Epithelial cell of prostate (primary cell): ENCODE measurements around the gene HS2ST1.
A peak's percentile ranks its signal among the peaks of the same experiment; 100 is the strongest.
"Not testable (repeated sequence)": the region's sequence is repeated elsewhere in the genome, so short reads cannot be mapped to it uniquely, and the experiment has no call there.

Source experiments
- DNase-seq: peaks from one replicate; pipeline ENCODE4 v3.0.0-alpha.2; 2011; ENCODE audit warnings: low read depth, low spot score
- H3K27ac ChIP-seq: fragments of 450-650 bp; 2 replicates; pipeline ENCODE4 v1.5.1; 2017; ENCODE audit warnings: mild to moderate bottlenecking

HS2ST1 gene

DNA sequence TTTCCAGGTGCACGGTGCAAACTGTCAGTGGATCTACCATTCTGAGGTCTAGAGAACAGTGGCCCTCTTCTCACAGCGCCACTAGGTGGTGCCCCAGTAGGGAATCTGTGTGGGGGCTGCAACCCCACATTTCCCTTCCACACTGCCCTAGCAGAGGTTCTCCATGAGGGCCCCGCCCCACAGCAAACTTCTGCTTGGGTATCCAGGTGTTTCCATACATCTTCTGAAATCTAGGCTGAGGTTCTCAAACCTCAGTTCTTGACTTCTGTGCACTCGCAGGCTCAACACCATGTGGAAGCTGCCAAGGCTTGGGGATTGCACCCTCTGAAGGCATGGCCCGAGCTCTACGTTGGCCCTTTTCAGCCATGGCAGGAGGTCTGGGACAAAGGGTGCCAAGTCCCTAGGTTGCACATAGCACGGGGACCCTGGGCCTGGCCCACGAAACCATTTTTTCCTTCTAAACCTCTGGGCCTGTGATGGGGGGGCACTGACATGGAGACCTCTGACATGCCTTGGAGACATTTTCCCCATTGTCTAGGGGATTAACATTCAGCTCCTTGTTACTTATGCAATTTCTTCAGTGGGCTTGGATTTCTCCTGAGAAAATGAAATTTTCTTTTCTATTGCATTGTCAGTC, 10.0 kb downstream of the HS2ST1 start:
- no peak for DNase-seq
- no peak overlapping the region for H3K27ac ChIP-seq

DNA sequence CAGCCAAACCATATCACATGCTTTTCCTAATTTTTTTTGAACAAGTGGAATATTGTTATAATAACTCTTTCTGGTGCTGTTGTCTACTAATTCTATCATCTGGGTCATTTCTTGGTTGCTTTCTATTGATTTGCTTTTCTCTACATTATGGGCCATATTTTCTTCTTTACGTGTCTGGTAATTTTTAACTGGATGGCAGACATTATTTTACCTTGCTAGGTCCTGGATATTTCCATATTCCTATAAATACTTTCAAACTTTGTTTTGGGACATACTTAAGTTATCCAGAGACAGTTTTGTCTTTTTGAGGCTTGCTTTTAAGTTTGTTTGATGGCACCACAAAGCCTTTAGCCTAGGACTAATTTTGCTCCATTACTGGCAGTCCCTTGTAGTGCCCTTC, 11.3 kb downstream of the HS2ST1 start:
- no peak overlapping the region for H3K27ac ChIP-seq
- DNase-seq, result no peak

DNA sequence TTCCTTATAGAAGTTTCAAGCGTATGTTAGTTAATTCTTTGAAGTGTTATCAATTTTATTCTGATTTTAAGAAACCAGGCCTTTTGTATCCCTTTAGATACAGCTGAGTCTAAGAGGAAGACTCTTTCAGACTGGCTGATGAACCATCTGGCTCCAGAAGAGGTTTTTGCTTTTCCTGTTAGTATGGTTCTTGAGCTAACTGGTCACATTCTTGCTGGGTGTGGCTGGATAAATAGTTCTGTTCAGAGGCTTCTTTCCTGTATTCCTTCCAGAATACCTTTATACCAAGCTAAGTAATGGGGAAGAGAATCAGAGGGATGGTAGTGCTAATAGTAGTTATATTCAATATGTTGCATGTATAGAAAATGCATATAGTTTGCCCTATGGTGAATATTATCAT, 12.4 kb downstream of the HS2ST1 start:
- peak overlapping the region; percentile 11 for H3K27ac ChIP-seq
- DNase-seq, result no peak

DNA sequence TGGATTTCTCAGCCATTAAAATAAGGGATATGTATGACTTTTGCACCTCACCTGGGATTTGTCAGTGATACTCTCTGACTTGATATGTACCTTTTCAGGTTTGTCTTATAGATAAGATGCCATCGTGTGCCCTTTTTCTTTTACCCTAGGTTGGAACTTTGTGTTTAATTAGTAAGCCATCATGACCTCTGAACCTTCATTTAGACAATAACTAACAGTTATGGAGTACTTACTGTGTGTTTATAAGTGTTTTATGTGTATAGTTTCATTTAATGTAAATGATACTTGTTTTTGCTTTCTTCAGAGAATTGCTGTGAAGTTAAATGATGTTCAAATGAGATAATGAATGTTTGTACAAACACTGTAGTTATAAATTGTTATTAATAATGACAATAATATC, 14.4 kb downstream of the HS2ST1 start:
- H3K27ac ChIP-seq, result no peak overlapping the region
- no peak for DNase-seq

DNA sequence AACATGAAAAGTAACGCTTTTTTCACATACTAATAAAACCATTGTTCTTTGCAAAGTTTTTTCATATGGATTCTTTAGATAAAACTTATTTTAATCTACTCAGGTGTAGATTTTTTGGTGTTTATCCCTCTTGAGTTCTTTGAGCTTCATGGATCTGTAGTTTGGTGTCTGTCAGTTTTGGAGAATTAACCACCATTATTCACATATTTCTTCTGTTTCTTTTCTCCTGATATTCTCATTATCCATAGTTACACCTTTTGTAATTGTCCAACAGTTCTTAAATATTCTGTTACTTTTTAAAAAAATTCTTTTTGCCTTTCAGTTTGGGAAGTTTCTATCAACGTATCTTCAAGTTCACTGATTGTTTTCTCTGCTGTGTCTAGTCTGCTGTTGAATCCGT, 18.6 kb downstream of the HS2ST1 start:
- no peak for DNase-seq
- H3K27ac ChIP-seq, result no peak overlapping the region

DNA sequence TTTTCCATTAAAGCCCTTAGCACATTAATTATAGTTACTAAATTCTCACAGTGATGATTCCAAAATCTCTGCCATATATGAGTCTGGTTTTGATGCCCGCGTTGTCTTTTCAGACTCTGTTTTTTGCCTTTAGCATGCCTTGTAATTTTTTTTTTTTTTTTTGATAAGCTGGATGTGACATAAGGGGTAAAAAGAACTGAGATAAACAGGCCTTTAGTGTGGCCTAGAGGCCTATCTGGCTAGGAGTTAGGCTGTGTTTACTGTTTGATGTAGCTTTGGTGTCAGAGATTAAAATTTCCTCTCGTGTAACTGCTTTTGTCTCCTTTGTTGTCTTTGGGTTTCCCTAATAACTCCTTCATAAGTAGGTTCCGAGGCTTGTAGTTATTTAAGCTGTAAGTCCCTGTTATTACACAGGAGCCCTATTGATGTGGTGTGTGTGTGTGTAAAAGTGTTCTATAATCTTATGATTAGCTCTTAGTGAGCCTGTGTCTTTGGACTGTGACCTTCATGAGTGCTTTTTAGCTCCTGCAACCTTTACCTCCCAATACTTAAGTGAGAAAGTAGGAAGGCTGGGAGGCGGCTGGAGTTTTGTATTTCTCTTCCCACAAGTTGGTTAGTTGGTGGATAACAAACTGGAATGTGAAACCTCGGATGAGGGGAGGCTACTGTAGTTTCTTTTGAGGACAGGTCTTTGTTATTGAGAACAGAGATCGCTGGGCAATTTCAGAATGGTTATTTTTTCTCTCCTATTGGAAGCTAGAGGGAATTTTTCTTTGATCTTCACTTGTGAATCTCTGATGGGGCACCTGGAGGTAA, 19.3 kb downstream of the HS2ST1 start:
- no peak overlapping the region for H3K27ac ChIP-seq
- no peak for DNase-seq

DNA sequence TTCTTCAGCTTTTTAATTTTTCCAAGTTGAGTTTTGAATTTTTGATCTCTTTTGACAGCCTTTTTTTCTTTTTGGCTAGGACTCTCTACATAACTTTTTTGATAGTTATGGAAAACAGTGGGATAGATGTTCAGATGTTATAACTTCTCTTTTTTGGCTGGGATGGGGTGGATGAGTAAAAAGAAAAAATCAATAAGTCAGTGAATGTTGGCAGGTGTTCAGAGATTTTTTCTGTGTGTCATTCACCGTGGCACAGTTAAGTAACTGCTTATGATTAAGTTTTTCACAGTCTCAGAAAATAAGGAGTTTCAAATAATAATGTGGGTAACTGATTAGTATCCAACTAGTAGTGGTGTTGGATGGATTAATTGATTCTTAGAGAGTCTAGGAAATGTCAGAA, 24.0 kb downstream of the HS2ST1 start:
- H3K27ac ChIP-seq, result peak overlapping the region; percentile 44
- no peak for DNase-seq

DNA sequence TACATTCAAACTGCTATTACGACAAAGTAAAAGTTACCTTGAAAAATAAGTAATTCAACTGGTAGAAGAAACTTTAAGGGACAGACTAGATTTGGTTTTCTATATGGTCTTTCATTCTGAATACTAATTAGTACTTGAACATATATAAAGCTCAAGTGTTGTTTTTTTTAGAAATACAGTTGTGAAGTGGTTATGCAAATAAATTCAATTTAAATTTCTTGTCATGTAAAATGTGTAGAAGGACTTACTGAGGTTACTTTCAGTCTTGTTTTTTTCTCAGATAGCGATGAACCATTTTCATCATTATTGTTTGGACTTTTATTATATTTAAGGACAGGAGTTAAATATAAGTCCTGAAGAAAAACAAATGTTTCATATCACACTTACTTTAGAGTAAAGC, 24.4 kb downstream of the HS2ST1 start:
- no peak overlapping the region for H3K27ac ChIP-seq
- DNase-seq, result no peak

DNA sequence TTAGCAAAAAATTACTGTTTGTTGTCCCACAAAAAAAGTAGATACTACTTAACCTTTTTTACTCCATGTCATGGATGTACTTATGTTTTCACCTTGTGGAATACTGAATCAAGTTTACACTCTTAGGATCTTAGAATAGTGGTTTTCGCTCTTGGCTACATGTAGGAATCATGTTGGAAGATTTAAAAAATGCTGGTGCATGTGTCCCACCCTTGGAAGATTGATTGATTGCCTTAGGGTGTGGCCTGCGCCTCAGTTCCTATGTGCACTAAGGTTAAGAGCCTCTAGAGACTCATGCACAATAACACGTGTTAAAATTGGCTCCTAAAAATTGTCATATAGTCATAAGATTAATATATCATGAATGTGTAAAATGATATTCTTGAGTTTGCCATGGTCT, 25.0 kb downstream of the HS2ST1 start:
- DNase-seq, result no peak
- no peak overlapping the region for H3K27ac ChIP-seq

DNA sequence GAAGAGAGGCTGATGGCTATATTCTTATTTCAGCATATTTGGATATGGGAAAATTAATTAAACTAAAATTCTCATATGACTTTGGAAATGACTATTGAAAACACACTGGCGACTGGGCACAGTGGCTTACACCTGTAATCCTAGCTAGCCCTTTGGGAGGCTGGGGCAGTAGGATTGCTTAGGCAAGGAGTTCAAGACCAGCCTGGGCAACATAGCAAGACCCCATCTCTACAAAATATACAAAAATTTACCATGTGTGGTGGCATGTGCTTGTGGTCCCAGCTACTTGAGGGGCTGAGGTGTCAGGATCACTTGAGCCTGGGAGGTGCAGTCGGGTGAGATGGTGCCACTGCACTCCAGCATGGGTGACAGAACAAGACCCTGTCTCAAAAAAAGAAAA, 26.2 kb downstream of the HS2ST1 start:
- no peak overlapping the region for H3K27ac ChIP-seq
- DNase-seq, result no peak

DNA sequence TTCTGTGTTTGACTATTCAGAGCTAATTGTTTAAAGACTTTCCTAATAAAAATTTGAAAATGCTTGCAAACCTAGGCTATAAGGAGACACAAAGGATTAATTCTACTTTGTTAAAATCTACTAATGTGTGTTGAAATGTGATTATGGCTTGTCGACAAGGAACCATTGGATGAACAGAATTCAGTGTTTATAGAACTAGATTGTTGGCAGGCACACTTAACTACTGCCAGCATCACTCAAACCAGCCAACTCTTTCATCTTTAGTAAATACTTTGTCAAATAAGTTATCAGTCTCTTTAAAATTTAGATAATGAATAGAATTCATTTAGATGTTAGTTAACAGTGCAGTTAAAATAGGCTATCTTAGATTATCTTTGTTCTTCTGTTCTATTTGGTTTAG, 27.6 kb downstream of the HS2ST1 start:
- no peak overlapping the region for H3K27ac ChIP-seq
- DNase-seq, result no peak

DNA sequence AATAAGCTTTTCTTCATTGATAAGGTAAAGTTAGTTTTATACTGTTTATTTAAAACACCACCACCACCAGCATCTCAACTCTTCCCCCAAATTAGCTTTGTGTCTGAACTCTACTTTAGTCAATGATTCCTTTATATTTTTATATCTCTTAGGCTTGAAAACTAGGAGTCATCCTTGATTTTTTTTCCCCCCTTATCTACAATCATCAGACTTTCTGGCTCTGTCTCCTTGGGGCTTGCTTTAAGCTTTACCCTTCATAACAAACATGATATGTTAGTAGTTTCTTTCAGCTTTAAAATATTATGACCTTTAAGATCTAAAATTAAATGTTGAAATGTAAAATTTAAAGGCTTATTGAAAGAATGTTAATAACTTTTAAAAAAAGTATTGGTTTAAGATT, 28.3 kb downstream of the HS2ST1 start:
- H3K27ac ChIP-seq, result no peak overlapping the region
- no peak for DNase-seq

DNA sequence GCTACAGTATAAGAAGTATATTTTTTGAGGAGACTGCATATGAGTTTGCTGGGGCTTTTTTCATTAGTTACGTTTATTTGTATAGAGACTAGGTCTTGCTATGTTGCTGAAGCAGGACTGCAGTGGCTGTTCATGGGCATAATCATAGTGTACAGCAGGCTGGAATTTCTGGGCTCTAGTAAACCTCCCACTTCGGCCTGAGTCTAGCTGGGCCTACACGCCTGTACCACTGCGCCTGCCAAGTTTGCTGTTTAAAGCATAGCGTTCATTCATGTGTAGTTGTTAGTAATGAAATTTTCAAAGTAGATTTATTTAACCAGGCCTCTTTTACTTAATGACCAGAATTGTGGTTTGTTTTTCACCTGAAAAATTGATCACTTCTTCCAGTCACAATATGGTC, 33.8 kb downstream of the HS2ST1 start:
- DNase-seq, result no peak
- H3K27ac ChIP-seq, result no peak overlapping the region

DNA sequence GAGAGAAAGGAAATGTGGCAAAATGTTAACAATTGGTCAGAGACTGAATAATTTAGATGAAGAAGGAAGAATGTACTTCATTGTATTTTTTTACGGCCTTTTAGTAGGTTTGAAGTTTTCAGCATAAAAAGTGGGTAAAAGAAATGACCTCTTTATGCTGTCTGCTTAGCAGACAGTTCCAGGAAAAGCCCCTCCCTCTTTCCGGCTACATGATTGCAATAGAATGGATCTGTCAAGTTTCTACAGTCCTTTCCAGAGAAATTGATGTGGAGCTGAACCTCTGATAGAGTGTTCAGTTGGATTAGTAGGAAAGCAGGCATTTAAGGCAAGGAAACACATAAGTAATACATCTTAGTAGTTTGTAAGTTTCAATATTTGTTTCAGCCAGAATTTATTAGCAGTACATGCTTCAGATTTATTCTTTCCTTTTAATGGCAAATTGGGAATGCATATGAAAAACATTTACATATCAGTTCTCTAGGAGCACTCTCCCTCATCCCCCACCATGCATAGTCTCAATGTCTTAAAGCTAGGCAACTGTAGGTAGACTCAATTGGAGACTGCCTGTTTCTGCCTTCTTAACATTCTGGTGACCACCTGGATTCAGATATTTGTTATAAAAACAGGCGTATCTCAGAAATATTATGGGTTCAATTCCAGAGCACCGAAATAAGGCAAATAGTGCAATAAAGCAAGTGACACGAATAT, 36.4 kb downstream of the HS2ST1 start:
- H3K27ac ChIP-seq, result no peak overlapping the region
- no peak for DNase-seq

DNA sequence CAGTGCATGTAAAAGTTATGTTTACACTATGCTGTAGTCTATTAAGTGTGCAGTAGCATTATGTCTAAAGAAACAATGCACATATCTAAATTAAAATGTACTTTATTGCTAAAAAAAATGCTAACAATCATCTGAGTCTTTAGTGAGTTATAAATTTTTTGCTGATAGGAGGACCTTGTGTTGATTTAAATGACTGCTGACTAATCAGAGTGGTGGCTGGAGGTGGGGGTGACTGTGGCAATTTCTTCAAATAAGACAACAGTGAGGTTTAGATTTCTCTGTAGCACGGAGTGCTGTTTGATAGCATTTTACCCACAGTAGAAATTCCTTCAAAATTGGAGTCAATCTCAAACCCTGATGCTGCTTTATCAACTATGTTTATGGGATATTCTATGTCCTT, 37.0 kb downstream of the HS2ST1 start:
- H3K27ac ChIP-seq, result no peak overlapping the region
- DNase-seq, result no peak

DNA sequence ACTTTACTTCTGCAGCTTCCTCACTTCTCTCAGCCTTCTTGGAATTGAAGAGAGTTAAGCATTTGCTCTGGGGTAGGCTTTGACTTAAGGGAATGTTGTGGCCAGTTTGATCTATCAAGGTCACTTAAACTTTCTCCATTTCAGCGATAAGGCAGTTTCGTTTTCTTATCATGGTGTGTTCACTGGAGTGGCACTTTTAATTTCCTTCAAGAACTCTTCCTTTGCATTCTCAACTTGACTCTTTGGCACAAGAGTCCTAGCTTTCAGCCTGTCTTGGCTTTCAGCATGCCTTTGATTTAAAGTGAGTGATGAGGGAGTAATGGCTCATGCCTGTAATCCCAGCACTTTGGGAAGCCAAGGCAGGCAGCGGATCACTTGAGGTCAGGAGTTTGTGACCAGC, 38.7 kb downstream of the HS2ST1 start:
- DNase-seq, result no peak
- no peak overlapping the region for H3K27ac ChIP-seq

DNA sequence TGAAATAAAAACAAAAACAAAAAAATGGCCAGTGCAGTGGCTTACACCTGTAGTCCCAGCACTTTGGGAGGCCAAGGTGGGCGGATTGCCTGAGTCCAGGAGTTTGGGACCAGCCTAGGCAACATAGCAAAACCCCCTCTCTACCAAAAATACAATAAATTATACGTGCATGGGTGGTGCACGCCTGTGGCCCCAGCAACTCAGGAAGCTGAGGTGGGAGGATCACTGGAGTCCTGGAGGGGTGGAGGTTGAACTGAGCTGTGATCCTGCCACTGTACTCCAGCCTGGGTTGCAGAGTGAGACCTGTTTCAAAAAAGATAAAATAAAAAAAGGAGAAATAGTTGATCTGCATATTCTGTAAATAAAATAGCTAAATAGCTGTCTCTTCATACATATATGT, 41.2 kb downstream of the HS2ST1 start:
- no peak for DNase-seq
- H3K27ac ChIP-seq, result no peak overlapping the region

DNA sequence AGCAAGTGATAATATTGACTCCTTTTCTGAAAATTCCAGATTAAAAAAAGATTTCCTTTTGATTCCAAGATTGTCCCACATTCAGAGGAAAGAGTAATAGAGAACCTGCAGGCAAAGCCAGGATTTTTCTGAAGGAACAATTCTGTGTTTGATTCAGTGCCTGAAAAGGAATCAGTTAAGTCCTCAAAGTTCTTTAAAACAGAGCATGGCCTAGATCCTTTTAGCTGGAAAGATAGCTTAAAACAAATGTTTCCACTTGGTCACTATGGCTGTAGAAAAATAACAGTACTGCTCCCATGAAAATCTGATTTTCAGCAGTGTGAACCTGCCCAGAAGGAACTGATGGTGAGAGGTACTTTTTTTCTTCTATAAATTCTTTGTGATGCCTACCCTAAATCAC, 41.8 kb downstream of the HS2ST1 start:
- H3K27ac ChIP-seq, result no peak overlapping the region
- no peak for DNase-seq

DNA sequence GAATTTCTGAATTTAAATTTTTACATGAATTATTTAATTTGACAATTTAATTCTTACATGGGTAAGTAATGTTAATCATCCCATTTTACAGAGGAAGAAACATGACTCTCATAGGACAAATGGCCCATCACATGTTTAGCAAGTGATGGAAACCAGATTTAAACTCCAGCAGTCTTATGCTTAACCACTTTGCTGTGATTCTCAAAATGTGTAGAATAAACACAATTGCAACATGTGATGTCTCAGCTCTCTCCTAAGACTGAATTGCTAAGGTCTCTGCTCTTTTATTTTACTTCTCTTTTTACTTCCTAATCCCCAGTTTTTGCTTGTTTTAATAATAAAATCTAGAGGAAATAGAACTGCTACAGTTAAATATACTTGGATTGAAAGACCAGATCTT, 42.8 kb downstream of the HS2ST1 start:
- H3K27ac ChIP-seq, result no peak overlapping the region
- DNase-seq, result no peak

DNA sequence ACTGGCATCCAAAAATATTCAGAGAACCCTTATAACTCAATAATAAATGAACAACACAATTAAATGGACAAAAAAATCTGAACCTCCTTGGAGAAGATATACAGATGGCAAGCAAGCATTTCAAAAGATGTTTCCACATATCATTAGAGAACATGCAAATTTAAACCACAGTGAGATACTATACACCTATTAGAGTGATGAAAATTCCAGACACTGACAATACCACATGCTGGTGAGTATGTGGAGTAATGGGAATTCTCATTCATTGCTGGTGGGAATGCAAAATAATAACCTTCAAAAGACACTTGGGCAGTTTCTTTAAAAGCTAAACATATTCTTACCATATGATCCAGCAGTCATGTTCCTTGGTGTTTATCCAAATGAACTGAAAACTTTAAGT, 46.1 kb downstream of the HS2ST1 start:
- no peak overlapping the region for H3K27ac ChIP-seq
- no peak for DNase-seq

DNA sequence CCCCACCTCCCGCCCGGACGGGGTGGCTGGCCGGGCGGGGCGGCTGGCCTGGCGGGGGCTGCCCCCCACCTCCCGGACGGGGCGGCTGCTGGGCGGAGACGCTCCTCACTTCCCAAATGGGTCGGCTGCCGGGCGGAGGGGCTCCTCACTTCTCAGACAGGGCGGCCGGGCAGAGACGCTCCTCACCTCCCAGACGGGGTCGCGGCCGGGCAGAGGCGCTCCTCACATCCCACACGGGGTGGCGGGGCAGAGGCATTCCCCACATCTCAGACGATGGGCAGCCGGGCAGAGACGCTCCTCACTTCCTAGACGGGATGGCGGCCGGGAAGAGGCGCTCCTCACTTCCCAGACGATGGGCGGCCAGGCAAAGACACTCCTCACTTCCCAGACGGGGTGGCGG, 49.4 kb downstream of the HS2ST1 start:
- H3K27ac ChIP-seq, DNase-seq: not testable (repeated sequence)
